ENCODE data around the gene FKBP5.
"Not testable (repeated sequence)": the region's sequence is repeated elsewhere in the genome, so short reads cannot be mapped to it uniquely, and the experiment has no call there.

Gene FKBP5

DNA sequence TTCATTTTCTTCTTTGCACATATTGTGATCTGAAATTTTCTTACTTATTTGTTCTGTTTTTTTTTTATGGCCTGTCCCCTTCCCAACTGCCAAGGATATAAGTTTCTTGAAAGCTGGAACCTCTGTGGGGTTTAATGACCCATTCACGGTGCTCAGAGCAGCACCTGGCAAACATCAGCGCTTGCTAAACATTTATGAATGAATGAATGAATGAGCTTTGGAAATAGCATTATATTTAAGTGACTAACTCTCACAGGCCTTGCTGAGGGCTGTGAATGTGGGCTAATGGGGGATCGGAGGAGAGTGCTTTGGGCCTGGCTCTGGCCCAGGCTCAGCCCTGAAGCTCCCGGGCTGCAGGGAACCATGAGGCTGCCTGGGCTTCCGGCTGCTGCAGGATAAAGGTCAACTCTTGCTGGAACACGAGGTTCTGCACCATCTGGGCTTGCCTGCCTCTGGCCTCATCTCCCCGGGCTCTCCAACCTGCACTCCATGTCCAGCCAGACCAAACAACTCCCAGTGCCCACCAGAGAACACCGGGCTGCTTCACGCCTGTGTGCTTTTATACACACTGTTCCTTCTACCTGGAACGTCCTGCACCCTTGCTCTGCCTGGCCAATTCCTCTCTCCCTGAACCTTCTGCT lies 33.5 kb upstream of the FKBP5 start:
- DNase-seq, result no peak

DNA sequence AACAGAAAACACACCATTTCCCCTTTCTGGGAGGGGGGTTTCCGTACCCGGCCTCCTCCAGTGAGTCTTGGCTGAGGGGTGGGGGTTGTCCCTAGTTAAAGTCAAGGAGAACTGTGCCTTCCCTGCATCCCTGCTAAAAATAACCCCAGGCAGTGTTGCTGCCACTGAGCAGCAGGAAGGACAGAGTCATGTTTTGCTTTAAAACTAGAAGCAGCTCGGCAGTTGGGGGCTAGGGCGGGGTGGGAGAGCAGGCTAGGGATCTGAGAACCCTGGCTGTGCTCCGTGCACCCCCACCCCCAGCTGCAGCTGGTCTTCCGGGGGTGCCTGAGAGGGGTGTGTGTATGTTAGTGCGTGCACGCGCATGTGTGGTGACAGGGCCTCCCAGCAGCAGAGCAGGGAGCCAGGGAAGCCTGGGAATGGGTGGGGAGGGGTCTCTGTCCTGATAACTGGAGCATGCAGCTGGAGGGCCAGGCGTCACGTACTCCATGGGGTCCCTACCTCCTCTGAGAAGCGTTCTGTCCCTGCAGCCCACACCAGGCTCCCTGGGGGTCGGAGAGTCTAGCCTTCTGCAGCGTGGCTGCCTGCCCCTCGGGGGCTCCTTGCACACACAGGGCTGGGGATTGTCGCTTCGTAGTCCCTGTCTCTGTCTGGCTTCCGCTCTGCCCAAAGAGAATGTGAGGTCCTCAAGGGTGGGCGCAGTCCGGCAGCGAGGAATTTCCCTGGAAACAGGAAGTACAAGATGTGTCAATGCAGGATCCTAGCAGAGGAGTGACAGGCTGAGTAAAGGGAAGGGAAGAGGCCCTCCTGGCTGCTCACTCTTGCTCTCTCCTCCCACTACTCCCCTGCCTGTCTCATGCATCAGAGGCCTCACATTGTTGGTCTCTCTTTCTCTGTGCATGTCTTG lies 31.4 kb upstream of the FKBP5 start:
- DNase-seq, result no peak

DNA sequence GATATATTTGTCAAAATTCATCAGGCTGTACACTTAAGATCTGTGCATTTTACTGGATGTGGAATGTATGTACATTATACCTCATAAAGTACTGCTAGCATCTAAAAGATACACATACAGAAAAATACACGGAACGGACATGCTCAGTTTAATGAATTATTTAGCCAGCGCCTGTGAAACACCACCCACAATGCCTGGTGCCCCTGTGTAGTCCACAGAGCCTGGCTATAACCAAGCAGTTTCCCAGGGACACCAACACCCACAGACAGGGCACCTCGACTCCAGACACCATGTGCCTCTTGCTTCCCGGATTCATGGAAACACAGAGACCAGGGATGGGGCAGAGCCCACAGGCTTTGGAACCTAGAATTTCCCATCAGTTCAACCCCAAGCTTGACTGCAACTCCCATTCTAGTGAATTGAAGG lies 30.7 kb upstream of the FKBP5 start:
- DNase-seq, result no peak

DNA sequence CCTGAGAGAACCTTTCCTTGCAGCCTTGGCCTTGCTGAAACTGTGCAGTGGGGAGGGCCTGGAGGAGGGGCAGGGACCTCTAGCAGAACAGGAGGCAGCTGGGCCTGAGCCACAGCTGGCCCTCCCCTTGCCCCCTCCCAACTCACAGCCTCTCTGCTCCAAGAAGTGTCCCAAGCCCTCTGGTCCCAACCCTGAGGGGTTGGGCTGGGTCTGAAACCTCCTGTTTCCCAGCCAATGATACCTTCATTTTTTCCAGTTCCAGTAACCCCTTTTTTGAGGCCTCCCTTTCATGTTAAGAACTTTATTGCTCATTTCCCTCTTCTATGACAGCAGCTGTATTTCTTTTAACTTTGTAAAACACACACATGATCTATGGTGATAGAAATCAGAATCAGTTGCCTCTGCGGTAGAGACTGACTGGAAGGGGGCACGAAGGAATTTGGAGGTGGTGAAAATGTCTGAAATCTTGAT lies 30.2 kb upstream of the FKBP5 start:
- DNase-seq, result no peak

DNA sequence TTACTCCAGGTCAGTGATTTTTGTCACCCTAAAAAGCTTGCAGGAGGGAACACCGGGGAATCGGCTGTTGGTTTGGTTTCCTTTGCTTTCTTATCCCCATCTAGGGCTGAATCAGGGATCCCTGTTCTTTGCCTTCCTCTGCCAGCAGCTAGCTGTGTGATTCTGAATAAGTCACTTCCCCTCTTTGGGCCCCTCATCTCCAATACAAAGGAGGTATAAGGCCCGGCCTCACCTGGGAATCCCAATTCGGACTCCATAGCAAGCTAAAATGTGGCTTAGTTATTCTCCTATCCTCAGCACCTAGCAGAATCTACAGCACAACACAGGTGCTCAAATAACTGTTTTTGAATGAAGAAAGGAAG lies 29.6 kb upstream of the FKBP5 start:
- no peak for DNase-seq

DNA sequence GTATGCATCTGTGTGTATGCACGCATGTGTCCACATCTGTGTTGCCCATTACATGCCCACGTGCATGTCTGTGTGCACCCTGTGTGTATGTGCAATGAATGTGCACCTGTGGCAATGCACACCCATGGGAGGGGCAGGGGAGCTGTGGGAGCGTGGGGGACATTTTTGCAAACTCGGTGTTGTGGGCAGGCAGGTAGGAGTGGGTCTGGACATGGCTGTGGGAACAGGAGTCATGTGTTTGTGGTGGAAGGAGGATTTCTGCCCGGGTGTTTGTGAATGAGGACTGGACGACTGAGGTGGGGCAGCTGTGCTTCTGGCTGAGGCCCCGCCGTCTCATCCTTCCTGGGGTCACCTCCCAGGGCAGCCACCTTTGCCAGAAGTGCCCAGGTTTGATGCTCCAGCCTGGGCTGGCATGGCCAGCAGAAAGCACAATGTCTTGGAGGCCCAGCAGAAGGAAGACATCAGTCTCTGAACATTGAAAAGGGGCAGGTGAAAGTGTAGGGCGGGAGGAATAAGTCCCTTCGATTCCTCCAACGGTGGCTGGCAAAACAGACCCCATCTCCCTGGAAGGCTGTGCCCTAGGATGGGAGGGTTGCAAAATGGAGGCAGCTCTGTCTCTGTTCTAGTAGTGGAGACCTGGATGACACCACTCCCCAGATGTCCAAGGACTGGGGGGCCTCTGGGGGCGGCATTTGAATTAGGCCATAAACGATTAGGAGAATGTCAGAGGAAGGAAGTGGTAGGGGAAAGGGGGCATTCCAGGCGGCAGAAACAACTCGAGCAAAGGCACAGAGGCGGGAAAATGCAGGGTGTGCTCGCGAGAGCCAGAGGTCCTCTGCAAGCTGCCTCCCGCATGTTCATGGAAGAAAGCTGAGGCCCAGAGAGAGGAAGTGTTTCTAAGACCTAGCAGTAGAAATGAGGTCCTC lies 29.0 kb upstream of the FKBP5 start:
- DNase-seq, result no peak

DNA sequence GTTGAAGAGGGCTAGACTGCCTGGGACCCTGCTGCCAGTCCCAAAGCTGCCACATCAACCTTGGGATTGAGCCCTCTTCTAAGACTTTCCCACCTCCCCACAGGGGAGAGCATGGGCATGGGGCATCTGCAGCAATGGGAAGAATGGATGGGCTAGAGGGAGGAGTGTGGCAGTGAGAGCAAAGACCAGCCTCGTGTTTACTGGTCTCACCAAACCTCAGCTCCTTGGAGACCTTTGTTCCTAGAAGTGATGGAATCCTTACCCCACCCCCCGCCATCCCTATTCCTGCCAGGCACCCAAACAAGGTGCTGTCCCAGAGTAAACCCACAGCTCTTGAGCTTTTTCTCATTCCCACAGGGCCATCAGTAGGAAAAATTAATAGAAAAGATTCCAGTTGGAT lies 28.1 kb upstream of the FKBP5 start:
- DNase-seq, result no peak

DNA sequence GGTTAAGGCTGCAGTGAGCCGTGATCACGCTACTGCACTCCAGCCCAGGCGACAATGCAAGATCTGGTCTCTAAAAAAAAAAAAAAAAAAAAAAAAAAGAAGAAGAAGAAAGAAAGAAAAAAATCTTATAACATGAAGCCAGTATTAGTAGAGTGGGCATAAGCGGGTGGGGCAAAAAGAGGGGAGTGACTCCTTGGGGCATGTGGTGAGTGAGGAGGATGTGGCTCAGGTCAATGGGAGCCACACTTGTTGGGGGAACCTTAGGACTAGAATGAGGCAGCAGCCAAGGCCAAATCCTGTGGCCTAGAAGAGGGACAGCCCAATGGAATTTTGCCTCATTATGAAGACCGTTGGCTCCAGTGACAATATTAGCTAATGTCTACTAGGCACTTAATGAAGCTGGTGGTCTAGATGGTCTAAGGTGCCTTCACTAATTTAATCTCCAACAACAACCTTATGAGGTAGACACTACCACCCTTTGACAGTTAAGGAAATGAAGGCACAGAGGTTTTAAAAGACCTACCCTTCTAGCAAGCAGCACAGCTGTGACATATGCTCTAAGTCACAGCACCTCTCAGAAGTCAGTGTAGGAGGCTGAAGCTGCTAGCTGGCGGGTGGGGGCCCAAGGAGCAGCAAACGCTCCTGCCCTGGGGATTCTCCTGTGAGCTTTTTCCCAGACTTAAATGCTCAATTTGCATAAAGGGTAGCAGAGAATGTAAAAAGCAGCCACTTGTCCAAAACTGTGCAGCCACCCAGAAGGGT lies 24.5 kb upstream of the FKBP5 start:
- DNase-seq, result no peak

DNA sequence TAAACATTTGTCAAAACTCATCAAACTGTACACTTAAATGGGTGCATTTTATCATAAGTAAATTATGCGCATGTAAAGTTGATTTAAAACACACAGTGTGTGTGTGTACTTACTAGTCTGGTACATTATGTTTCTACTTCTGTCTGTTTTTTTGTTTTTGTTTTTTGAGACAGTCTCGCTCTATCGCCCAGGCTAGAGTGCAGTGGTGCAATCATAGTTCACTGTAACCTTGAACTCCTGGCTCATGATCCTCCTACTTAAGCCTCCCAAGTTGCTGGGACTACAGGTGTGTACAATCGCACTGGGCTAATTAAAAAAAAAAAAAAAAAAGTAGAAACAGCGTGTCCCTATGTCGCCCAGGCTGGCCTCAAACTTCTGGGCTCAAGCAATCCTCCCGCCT lies 23.0 kb upstream of the FKBP5 start:
- DNase-seq, result no peak

DNA sequence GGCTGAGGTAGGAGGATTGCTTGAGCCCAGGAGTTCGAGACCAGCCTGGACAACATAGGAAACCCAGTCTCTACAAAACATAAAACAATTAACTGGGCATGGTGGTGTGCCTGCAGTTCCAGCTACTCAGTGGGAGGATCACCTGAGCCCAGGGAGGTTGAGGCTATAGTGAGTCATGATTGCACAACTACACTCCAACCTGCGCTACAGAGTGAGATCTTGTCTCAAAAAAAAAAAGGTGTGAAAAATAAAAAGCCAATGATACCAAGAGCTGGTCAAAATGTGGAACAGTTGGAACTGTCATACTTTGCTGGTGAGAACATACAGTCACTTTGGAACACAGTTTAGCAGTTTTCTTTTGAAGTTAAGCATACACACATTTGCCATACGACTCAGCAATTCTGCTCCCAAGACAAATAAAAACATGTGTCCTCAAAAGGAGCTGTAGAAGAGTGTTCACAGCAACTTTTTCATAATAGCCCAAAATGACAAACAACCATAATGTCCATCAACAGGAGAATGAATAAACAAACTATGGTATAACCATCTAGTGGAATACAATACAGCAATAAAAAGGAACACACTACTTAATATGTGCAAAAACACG lies 21.6 kb upstream of the FKBP5 start:
- DNase-seq, result no peak

DNA sequence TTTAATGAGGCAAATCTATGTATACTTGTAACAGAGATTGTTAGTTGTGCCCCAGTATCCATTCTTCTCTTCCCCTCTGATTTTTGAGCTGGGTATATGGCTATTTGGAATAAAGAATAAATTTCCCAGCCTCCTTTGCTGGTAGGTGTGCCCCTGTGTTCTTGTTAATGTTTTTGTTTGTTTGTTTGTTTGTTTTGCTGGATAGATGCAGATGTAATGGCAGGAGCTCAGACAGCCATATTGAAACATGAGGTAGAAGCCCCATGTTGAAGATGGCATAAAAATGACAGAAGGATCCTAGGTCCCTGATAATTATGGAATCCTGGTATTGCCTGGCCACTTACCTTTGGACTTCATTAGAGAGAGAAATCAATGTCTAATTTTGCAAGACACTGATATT lies 19.9 kb upstream of the FKBP5 start:
- no peak for DNase-seq

DNA sequence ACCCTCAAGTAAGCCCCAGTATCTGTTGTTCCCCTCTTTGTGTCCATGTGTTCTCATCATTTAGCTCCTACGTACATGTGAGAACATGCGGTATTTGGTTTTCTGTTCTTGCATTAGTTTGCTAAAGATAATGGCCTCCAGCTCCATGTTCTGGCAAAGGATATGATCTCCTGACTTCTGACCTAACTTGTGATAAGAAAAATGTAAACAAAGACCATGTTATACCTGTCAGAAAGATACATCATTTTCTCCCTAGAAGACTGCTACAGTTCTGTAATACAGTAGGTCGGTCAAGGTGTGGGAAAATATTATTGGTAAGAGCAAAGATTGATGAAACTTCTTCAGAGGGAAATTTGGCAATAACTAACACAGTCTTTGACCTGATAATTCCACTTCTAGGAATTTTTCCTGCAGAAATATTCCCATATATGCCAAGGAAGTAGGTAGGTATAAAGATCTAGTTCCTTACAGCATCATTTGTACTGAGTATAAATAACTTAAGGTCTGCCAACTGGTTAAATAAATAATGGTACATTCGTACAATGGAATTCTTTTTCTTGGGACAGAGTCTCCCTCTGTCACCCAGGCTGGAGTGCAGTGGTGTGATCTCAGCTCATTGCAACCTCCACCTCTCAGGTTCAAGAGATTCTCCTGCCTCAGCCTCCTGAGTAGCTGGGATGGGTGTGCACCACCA lies 19.1 kb upstream of the FKBP5 start:
- no peak for DNase-seq

DNA sequence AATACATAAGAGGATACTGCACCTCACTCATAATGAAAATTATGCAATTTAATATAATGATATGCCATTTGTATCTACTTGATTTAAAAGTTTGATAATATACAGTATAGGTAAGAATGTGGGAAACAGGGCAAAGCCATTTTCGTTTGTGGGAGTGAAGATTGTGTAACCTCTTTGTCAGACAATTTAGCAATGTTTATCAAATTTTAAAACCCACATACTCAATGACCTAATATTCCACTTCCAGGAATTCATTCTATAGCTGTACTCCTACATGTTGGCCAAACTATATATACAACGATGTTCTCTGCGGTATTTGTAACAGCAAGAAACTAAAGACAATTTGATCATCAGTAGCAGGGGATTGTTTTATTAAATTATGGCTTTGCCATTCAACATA lies 17.8 kb upstream of the FKBP5 start:
- DNase-seq, result no peak

DNA sequence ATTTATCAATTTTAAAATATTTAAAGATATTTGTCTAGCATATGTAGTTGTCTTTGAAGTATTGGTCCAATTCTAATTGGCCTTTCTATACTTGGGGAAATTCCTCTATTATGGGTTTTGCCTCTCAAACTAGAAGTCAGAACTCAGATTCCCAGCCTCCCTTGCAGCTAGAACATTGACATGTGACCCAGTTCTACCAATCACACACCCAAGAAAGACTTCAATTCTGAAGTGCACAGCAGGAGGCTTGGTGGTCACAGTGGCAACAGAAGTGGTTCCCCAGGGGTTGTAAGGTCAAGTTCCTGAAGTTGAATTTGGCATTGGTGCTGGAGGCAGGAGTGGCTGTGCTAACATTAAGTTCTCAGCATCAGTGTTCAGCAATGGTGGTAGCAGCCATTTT lies 14.8 kb upstream of the FKBP5 start:
- no peak for DNase-seq

DNA sequence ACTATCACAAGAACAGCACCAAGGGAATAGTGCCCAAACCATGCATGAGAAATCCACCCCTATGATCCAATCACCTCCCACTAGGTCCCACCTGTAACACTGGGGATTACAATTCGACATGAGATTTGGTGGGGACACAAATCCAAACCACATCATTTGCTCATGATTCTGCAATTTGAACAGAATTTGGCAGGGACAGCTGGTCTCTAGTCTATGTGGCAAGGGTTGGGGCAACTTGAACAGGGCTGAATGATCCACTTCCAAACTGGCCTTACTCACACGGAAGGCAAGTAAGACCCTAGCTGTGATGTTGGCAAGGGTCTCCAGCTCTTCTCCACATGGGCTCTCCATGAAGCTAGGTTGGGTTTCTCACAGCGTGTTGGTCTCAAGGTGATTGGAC lies 10.1 kb upstream of the FKBP5 start:
- DNase-seq, result no peak

DNA sequence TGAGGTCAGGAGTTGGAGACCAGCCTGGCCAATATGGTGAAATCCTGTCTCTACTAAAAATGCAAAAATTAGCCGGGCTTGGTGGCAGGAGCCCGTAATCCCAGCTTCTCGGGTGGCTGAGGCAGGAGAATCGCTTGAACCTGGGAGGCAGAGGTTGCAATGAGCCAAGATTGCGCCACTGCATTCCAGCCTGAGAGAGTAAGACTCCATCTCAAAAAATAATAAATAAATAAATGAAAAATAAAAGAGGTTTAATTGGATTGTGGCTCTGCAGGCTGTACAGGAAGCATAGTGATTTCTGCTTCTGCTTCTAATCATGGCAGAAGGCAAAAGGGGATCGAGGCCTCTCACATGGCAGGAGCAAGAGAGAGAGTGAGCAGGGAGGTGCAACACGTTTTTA lies 9.7 kb upstream of the FKBP5 start:
- DNase-seq, result not testable (repeated sequence)

DNA sequence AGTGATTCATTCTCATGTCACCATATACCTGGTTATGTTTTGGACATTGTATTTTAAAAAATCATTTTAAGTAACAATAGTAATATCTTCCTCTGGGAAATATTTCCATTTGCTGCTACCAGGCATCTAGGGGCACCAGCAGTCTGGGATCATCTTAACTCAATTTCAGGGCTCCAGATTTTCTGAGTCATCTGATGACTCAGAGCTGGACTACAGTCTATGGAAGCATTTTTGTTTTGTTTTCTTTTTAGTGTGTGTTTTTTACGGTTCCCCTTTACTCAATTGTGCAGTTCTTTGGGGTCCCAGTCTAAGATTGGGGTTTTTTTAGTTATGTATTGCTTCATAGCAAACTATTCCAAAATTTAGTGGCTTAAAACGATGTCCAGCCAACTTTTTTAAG lies 5.7 kb upstream of the FKBP5 start:
- DNase-seq, result no peak

DNA sequence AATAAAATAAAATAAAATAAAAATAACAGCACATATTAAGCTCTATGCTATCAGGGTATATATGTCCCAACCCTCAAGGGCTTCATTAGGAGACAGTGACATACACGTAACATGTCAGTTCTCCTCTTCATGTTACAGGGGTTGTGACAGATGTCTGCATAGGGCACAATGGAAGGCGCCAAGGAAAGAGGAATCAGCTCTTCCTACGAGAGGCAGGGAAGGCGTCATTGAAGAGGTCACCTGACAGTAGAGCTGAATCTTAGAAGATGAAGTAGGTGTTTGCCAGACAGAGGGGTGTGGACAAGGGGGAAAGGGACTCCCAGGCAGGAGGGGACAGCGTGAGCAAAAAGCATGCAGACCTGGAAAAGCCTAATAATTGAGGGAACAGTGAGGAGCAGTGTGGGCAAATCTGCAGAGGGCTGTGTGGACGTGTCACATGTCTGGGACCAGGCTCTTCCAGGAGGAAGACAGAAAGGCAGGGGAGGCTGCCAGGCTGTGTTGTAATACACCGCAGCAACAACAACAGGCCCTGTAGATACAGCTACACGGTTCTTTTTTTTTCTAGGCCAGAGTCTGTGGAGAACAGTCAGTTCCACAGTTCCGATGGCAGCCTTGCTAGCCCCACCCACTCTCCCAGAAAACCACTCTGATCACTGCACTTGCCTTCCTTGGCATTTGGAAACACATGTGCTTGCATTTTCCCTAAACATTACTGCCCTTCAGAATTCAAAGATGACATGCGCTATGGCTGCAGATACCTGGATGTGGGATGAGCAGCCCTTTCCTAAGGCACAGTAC lies 2.5 kb upstream of the FKBP5 start:
- no peak for DNase-seq

DNA sequence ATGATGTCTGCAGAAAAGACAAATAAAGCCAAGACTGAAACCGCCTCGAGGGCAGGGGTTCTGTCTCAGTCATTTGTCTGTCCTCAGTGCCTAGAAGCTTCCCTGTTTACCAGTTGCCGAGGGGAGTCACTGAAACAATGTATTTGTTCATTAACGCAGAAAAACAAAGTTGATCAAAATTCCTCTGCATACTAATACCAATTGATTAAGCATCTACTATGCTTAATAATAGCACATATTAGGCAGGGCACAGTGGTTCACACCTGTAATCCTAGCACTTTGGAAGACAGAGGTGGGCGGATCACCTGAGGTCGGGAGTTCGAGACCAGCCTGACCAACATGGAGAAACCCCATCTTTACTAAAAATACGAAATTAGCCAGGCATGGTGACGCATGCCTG lies 1.8 kb upstream of the FKBP5 start:
- no peak for DNase-seq

DNA sequence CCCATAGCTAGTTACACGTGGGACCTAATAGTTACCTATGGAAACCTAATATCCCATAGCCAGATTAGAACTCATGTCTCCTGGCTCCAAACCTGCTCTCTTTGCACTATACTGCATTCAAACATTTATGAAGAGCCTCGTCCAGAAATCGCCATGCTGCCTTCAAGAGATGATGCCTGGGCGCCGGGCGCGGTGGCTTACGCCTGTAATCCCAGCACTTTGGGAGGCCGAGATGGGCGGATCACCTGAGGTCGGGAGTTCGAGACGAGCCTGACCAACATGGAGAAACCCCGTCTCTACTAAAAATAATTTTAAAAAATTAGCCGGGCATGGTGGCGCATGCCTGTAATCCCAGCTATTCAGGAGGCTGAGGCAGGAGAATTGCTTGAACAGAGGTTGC lies 1.3 kb upstream of the FKBP5 start:
- not testable (repeated sequence) for DNase-seq
